Measurements from ENCODE around the gene CAPZB.
A peak's percentile ranks its signal among the peaks of the same experiment; 100 is the strongest.

CAPZB gene

DNA sequence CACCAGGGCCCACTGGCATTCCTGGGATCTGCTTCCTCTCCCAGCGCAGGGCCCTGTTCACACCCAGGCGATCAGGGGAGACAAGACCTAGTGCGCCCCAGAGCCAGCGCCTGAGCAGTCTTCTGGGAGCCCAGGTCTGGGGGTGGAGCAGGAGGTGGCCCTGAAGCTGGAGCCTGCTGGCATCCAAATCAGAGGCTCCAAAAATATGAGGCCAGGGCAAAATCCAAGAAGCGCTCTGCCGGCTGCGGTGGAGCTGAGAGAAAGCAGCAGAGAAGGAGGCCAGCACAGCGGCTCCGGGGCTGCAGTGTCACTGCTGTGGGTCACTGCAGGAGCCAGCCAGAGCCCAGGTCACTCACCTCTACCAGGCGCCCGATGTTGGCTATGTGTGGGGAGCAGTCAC is 140.5 kb downstream of the CAPZB start:
- TF ChIP-seq, protein P1, sequence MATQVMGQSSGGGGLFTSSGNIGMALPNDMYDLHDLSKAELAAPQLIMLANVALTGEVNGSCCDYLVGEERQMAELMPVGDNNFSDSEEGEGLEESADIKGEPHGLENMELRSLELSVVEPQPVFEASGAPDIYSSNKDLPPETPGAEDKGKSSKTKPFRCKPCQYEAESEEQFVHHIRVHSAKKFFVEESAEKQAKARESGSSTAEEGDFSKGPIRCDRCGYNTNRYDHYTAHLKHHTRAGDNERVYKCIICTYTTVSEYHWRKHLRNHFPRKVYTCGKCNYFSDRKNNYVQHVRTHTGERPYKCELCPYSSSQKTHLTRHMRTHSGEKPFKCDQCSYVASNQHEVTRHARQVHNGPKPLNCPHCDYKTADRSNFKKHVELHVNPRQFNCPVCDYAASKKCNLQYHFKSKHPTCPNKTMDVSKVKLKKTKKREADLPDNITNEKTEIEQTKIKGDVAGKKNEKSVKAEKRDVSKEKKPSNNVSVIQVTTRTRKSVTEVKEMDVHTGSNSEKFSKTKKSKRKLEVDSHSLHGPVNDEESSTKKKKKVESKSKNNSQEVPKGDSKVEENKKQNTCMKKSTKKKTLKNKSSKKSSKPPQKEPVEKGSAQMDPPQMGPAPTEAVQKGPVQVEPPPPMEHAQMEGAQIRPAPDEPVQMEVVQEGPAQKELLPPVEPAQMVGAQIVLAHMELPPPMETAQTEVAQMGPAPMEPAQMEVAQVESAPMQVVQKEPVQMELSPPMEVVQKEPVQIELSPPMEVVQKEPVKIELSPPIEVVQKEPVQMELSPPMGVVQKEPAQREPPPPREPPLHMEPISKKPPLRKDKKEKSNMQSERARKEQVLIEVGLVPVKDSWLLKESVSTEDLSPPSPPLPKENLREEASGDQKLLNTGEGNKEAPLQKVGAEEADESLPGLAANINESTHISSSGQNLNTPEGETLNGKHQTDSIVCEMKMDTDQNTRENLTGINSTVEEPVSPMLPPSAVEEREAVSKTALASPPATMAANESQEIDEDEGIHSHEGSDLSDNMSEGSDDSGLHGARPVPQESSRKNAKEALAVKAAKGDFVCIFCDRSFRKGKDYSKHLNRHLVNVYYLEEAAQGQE (IDR thresholded peaks at IDR 0.05; ENCODE audit: insufficient replicate concordance, low read depth), result no peak
- TF ChIP-seq SPI1 (IDR thresholded peaks at IDR 0.05; ENCODE audit: borderline replicate concordance, low read depth) (no peak), POLR2AphosphoS5 (IDR thresholded peaks at IDR 0.05; ENCODE audit: low read depth) (no peak), GABPA (IDR thresholded peaks at IDR 0.05; ENCODE audit: low read depth) (no peak)
- TF ChIP-seq, protein P2, sequence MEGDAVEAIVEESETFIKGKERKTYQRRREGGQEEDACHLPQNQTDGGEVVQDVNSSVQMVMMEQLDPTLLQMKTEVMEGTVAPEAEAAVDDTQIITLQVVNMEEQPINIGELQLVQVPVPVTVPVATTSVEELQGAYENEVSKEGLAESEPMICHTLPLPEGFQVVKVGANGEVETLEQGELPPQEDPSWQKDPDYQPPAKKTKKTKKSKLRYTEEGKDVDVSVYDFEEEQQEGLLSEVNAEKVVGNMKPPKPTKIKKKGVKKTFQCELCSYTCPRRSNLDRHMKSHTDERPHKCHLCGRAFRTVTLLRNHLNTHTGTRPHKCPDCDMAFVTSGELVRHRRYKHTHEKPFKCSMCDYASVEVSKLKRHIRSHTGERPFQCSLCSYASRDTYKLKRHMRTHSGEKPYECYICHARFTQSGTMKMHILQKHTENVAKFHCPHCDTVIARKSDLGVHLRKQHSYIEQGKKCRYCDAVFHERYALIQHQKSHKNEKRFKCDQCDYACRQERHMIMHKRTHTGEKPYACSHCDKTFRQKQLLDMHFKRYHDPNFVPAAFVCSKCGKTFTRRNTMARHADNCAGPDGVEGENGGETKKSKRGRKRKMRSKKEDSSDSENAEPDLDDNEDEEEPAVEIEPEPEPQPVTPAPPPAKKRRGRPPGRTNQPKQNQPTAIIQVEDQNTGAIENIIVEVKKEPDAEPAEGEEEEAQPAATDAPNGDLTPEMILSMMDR (IDR thresholded peaks at IDR 0.05; ENCODE audit: insufficient read depth, low read length), result no peak
- no peak for DNase-seq (ENCODE audit: low read depth in 1 of 2, low spot score in 1 of 2)
- Histone ChIP-seq H3K27ac (replicated peaks) (no peak overlapping the region), H3K4me3 (replicated peaks; ENCODE audit: insufficient read depth, low read length) (no peak overlapping the region), H3K27me3 (ENCODE audit: insufficient read depth, poor library complexity, severe bottlenecking) (no peaks in the 10 kb centered on the region)

DNA sequence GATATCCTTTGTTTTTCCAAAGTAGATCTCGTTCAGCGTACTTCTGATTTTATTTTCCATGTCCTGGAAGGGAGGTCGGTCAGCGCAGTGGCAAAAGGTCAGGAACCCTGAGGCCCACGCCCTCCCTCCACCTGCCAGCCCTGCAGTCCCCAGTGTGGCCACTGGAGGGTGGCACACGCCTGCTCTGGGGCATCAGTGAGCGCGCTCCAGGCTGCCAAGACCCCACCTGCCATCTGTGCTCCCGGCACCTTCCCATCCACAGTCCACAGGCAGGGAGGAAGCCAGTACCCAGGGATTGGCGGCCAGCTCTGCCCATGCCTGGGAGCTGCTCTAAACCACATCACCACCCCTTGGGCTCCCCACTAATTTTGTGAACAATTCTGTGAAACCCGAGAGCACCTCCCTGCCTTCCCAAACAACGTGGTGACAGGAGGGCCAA is 140.9 kb downstream of the CAPZB start:
- peak in 1 of 2 experiments; percentile 31 for DNase-seq (ENCODE audit: low read depth in 1 of 2, low spot score in 1 of 2)
- Histone ChIP-seq H3K27ac (replicated peaks) (no peak overlapping the region), H3K4me3 (replicated peaks; ENCODE audit: insufficient read depth, low read length) (no peak overlapping the region), H3K27me3 (ENCODE audit: insufficient read depth, poor library complexity, severe bottlenecking) (no peaks in the 10 kb centered on the region)
- TF ChIP-seq, protein P2 (IDR thresholded peaks at IDR 0.05; ENCODE audit: insufficient read depth, low read length), result peak; percentile 77
- no peak for TF ChIP-seq GABPA (IDR thresholded peaks at IDR 0.05; ENCODE audit: low read depth)

DNA sequence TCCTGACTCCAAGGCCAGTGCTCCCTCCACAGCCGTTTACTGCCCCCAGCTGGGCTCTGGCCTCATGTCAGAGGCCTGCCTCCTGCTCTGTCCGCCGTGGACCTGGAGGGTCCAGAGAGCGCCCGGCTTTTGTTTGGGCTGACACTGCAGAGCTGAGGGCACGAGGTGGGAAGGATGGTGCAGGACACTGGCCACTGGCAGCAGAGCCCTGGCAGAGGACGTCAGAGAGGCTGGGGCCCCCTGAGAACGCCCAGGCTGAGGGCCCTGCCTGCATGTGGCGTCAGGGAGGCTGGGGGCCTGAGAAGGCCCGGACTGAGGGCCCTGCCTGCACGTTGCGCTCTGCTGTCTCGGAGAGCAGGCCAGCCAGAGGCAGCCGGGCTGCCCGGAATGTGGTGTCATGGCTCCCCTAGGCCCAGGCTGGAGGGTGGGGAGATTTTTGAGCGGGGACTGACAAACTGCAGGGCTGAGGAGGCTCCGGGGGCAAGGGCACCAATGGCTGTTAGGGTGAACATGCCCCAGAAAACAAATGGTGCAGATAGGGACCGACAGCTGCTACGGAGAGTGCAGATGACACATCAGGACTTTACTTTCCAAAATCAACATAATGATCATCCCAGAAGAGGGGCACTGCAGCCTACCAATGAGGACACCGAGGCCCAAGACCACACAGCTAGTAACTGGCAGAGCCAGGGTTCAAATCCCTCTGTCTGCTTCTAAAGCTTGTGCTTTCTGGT is 141.6 kb downstream of the CAPZB start:
- TF ChIP-seq GABPA (IDR thresholded peaks at IDR 0.05; ENCODE audit: low read depth) (no peak), POLR2AphosphoS5 (IDR thresholded peaks at IDR 0.05; ENCODE audit: low read depth) (no peak), SPI1 (IDR thresholded peaks at IDR 0.05; ENCODE audit: borderline replicate concordance, low read depth) (no peak)
- TF ChIP-seq, protein P2 (IDR thresholded peaks at IDR 0.05; ENCODE audit: insufficient read depth, low read length), result no peak
- TF ChIP-seq, protein P1 (IDR thresholded peaks at IDR 0.05; ENCODE audit: insufficient replicate concordance, low read depth), result no peak
- Histone ChIP-seq H3K4me3 (replicated peaks; ENCODE audit: insufficient read depth, low read length) (no peak overlapping the region), H3K27me3 (ENCODE audit: insufficient read depth, poor library complexity, severe bottlenecking) (no peaks in the 10 kb centered on the region), H3K27ac (replicated peaks) (no peak overlapping the region)
- no peak for DNase-seq (ENCODE audit: low read depth in 1 of 2, low spot score in 1 of 2)
